Ishikawa (cell line): ENCODE measurements around the gene BMPR1A.

Source experiments
- CREB1 ChIP-seq: IDR thresholded peaks from 2 replicates; pipeline ENCODE4 v1.6.1; 2012; ENCODE audit warnings: low read depth
- REST ChIP-seq: IDR thresholded peaks from 2 replicates; pipeline ENCODE4 v1.6.1; 2012; ENCODE audit warnings: low read depth, mild to moderate bottlenecking

DNA sequence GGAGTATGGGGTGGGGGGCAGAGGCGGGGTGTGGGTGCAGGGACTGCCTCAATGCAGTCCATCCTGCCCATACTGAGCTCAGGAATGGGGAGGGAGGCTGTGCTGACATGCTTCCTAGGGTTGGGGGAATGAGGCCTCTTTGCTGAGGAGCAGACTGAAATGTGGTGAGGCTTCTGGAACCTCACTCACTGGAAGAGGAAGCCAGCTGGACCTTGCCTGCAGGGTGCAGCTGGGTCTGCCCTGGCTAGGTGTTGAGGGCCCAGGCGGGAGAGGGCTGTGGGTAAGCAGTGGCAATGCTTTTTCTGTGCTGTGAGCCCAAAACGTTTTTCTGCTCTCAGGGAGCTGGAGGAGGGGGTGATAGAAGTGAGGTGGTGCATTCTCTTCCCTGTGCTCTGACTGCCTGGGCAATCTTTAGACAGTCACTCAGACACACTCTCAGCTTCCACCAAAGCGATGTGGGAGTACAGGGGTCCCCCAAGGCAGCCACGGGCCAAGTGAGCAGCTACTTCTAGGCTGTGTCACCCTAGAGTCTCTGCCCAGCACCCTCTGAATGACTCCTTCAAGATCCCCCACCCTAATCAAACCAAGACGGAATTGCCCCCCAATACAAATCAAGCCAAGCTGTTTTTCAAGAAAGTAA is 41.1 kb upstream of the BMPR1A start:
- no peak for TF ChIP-seq REST
- TF ChIP-seq CREB1: no peak
